Retina (tissue), 1 donor: ENCODE measurements around the gene NRXN2.
"Not testable (repeated sequence)": the region's sequence is repeated elsewhere in the genome, so short reads cannot be mapped to it uniquely, and the experiment has no call there.

ENCODE experiments used
- DNase-seq: peaks from one replicate; pipeline ENCODE4 v3.0.0-alpha.2; 2016

NRXN2 gene

DNA sequence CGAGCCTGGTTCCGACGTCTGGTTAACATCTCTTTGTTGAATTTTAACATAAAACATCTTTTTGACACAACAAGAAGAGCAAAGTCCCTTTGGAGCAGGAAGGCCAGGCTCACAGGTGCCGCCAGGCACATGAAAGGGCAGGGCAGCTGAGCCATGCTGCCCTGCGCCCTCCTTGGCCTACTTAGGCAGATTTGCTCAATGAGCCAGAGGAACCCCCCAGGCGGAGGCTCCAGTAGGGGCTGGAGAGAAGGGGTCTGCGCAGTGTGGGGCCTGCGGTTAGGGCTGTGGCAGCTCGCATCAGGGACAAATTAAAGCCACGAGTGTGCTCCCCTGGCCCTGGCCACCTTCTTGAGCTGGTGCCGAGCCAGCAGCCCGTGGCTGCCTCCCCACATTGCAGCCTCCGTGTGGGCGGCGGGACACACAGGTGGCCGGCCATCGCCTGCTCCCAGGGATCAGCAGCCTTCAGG, 141.9 kb downstream of the NRXN2 start:
- peak; percentile 76 for DNase-seq

DNA sequence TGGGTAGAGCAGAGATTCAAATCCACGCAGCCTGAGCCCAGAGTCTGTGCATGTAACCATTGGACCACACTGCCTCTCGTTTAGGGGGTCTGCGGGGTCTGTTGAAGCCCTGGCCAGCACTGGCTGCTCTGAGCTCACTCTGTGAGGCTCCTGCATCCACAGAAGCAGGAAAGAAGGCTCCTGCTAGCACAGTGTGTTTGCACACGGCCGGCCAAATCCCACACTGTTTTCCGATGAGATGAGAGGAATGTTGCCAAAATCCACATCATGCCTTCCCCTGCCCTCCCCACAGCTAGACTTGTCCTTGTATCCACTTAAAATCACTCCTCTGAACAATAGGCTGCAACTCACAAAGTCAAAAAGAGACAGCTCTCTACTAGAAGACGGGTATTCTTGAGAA, 142.6 kb downstream of the NRXN2 start:
- DNase-seq = no peak

DNA sequence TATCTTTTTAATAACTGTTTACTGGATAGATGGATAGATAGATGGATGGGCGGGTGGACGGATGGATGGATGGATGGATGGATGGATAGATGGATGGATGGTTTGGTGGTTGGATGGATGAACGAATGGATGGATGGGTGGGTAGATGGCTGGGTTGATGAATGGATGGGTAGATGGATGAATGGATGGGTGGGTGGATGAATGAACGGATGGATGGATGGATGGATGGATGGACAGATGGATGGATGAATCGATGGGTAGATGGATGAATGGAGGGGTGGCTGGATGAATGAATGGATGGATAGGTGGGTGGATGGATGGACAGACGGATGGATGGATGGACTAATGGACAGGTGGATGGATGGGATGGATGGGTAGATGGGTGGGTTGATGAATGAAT, 145.8 kb downstream of the NRXN2 start:
- no peak for DNase-seq

DNA sequence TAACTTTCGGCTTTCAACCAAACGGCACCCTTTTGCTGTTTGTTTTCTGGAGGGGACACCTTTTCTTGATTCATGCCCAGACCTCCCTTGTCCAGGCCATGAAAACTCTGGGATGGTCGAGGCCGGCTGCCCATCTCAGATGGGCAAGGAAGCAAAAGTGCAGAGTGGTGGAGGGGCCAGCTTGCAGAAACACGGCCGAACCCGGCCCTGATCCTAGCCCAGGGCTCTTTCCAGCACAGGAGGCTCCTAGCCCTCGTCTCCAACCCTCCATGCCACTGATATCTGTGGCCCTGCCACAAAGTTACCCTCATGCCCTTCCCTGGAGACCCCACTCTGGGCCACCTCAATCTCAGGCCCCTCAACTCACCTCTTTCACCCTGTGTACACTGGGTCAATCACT, 150.9 kb downstream of the NRXN2 start:
- DNase-seq = no peak

GRCh38 chr11:64571410-64572091, 151.4 kb downstream of the NRXN2 start:
- DNase-seq = no peak

DNA sequence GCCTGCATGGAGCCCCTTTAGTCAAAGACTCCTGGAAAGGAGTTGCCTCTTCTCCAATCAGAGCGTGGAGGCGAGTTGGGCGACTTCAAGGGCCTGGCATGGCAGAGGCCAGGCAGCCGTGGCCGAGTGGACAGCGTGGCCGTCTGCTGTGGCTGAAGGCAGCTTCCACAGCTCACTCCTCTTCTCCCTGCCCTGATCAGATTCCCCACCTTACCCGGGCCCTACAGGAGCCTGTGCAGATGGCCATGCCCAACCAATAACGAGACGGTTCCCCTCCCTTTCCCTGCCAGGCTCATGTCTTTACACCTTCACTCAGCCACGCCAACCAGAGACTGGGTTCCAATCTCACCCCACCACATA, 152.0 kb downstream of the NRXN2 start:
- no peak for DNase-seq

DNA sequence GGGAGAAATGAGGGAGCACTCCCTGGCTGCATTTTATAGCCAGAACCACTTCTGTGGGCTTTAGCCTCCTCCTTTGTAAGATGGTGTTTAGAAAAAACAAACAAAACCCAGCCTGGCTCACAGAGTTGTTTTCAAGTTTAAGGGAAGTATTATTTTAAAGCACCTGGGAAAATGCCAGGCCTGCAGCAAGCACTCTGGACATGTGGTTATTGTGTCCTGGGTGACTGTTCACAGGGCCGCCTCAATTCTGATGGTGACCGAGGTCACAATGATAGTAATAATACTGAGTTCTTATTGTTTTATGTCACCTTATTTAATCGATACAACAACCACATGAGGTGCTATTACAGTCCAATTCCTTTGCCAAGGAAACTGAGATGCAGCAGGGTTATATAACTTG, 152.7 kb downstream of the NRXN2 start:
- no peak for DNase-seq

GRCh38 chr11:64569300-64569970, 153.6 kb downstream of the NRXN2 start:
- no peak for DNase-seq

- DNase-seq = no peak
Observed at GRCh38 chr11:64568584-64569140, 154.3 kb downstream of the NRXN2 start.

- peak; percentile 49 for DNase-seq
Observed at GRCh38 chr11:64568041-64568571, 154.9 kb downstream of the NRXN2 start.

- DNase-seq = peak; percentile 79
Observed at GRCh38 chr11:64566915-64567891, 155.8 kb downstream of the NRXN2 start.

GRCh38 chr11:64566042-64566914, 156.7 kb downstream of the NRXN2 start:
- peak; percentile 86 for DNase-seq

- no peak for DNase-seq
Observed at GRCh38 chr11:64564947-64565889, 157.8 kb downstream of the NRXN2 start.

GRCh38 chr11:64564419-64564818, 158.6 kb downstream of the NRXN2 start:
- no peak for DNase-seq

GRCh38 chr11:64563966-64564365, 159.0 kb downstream of the NRXN2 start:
- DNase-seq = no peak

DNA sequence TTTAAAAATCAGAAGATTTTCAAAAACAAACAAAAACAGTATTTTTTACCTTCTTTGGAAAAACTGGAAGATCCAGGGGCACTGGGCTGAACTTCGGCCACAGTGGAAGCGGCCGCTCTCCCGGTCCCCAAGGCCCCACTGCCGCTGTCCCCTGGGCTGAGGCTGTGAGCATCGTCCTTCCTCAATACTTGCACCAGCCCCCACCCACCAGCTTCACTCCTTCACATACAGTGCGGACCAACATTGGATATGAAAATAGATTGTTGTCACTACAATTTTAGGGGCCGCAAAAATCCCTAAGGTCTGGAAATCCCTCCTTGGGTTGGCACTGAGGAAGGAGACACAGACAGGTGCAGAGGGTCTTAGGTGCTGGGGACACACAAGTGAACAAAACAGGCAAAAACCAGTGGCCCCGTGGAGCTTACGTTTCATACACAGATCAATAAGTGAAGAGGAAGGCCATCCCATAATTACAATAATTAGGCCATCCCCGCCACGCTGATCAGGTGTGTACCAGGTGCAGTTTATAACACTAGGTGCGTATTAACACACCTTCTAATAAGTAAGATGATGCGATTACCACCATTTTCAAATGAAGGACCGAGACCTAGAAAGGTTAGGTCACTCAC, 160.2 kb downstream of the NRXN2 start:
- no peak for DNase-seq

DNA sequence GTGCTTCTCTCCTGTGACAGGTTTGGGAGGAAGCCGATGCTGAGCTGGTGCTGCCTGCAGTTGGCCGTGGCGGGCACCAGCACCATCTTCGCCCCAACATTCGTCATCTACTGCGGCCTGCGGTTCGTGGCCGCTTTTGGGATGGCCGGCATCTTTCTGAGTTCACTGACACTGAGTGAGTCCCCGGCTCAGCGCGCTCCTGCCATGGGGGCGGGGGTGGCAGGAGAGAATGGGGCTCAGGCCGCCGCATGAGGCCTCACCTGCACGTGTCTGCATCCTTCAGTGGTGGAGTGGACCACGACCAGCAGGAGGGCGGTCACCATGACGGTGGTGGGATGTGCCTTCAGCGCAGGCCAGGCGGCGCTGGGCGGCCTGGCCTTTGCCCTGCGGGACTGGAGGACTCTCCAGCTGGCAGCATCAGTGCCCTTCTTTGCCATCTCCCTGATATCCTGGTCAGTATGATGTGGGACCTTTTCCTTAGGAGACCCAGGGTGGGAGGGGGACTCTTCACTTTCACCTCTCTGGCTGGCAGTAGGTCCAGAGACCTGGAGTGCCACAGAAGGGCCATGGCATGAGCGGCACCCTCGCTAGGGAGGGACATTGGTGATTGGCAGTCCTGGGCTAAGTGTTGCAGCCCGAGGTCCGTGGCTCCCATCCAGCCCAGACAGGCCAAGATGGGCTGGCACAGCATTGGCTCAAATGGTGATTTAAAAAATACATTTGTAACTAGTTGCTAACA, 160.8 kb downstream of the NRXN2 start:
- no peak for DNase-seq

DNA sequence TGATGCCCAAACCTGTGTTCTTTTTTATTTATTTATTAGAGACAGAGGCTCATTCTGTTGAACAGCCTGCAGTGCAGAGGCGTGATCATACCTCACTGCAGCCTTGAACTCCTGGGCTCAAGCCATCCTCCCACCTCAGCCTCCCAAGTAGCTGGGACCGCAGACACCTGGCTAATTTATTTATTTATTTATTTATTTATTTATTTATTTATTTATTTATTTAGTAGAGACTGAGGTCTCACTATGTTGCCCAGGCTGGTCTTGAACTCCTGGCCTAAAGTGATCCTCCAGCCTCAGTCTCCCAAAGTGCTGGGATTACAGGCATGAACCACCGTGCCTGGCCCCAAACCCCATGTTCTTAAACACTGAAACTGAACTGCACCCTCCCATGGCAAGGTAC, 161.6 kb downstream of the NRXN2 start:
- DNase-seq = not testable (repeated sequence)

GRCh38 chr11:64560941-64561340, 162.1 kb downstream of the NRXN2 start:
- DNase-seq = no peak
